A549 (cell line): Measurements from ENCODE around the gene HELZ2. TPM values are rescaled to one million over a fixed set of nuclear protein-coding genes. Genes with fewer than 3 reads are reported as not detected.

Experiments used
- ATAC-seq, 2 experiments: fragments of 200-7000 bp in 1 of 2; fragments of >200 bp in 1 of 2; cut with Nextera tagmentation in 1 of 2; cut with Tn5 transposase in 1 of 2; 3 replicates each; pipeline versions ENCODE4 v1.8.0 to v1.9.1; 2018 to 2020; ENCODE audit warnings: mild to moderate bottlenecking in 1 of 2, moderate library complexity in 1 of 2
- CTCF ChIA-PET: fragments of 300-600 bp; sonication (Branson Sonifier 250); formaldehyde crosslinking; extraction: SDS; loops from one replicate; lab custom pipeline; 2021; ENCODE audit warnings: antibody characterized with exemption, inconsistent platforms; lab: Yijun Ruan, JAX
- POLR2A ChIA-PET: fragments of 350-600 bp; formaldehyde crosslinking; extraction: SDS; loops from one replicate; lab custom pipeline; 2021; ENCODE audit warnings: antibody characterized with exemption, inconsistent platforms; lab: Yijun Ruan, JAX
- DNase-seq, 2 experiments: peaks; one replicate each; pipeline versions ENCODE4 v3.0.0 to v3.0.0-alpha.2; 2011 to 2016; ENCODE audit warnings: low read depth in 1 of 2, low spot score in 1 of 2
- FAIRE-seq: peaks from 2 replicates; lab custom pipeline; 2011; peaks lifted over from hg19 to GRCh38; lab: Jason Lieb, UNC
- H3K27ac ChIP-seq, 2 experiments: fragments of >200 bp; sonication (Bioruptor Twin); formaldehyde crosslinking; 3 replicates each; pipeline ENCODE4 v1.5.1; 2016 to 2017
- H3K4me1 ChIP-seq: fragments of >200 bp; sonication (Bioruptor Twin); formaldehyde crosslinking; 3 replicates; pipeline ENCODE4 v1.6.1; 2016
- H3K4me2 ChIP-seq: fragments of >200 bp; sonication (Bioruptor Twin); formaldehyde crosslinking; 3 replicates; pipeline ENCODE4 v1.6.1; 2016
- H3K4me3 ChIP-seq: fragments of >200 bp; sonication (Bioruptor Twin); formaldehyde crosslinking; 3 replicates; pipeline ENCODE4 v1.5.1; 2016
- H3K9me3 ChIP-seq: fragments of >200 bp; sonication (Bioruptor Twin); formaldehyde crosslinking; 3 replicates; pipeline ENCODE4 v1.6.1; 2016
- BHLHE40 ChIP-seq: IDR thresholded peaks from 2 replicates; pipeline ENCODE4 v1.6.1; 2012; ENCODE audit warnings: low read depth, low read length, inconsistent platforms
- CBX8 ChIP-seq: fragments of 200-600 bp; sonication (generic); IDR thresholded peaks from 2 replicates; pipeline ENCODE4 v1.6.1; 2016
- CHD2 ChIP-seq: fragments of 150-350 bp; IDR thresholded peaks from 2 replicates; pipeline ENCODE4 v1.6.1; 2014; ENCODE audit warnings: low read length; ENCODE audit not compliant: partially characterized antibody
- CHD4 ChIP-seq: fragments of 200-600 bp; sonication (generic); IDR thresholded peaks from 2 replicates; pipeline ENCODE4 v1.6.1; 2016; ENCODE audit warnings: antibody characterized with exemption, mild to moderate bottlenecking, borderline replicate concordance
- EHF ChIP-seq: fragments of 250-450 bp; sonication (Bioruptor Pico); IDR thresholded peaks from 2 replicates; pipeline ENCODE4 v1.5.0; 2020; ENCODE audit warnings: mild to moderate bottlenecking
- ESRRA ChIP-seq: fragments of 150-350 bp; IDR thresholded peaks from 2 replicates; pipeline ENCODE4 v1.6.1; 2014; ENCODE audit warnings: mild to moderate bottlenecking, low read length, borderline replicate concordance
- FOSL2 ChIP-seq, 2 experiments: fragments of 450-650 bp in 1 of 2; fragments of >200 bp in 1 of 2; sonication (Bioruptor Twin) in 1 of 2; formaldehyde crosslinking; IDR thresholded peaks; 2 replicates each; pipeline versions ENCODE4 v1.5.0 to v1.6.1; 2016 to 2020; ENCODE audit warnings: mild to moderate bottlenecking in 1 of 2, moderate library complexity in 1 of 2
- FOXS1 ChIP-seq: fragments of 250-450 bp; sonication (Bioruptor Pico); IDR thresholded peaks from 2 replicates; pipeline ENCODE4 v1.5.0; 2020; ENCODE audit warnings: mild to moderate bottlenecking, moderate library complexity
- HOXB13 ChIP-seq: fragments of 250-450 bp; sonication (Bioruptor Pico); IDR thresholded peaks from 2 replicates; pipeline ENCODE4 v1.5.0; 2020; ENCODE audit warnings: low read depth, mild to moderate bottlenecking, moderate library complexity
- HOXB5 ChIP-seq: fragments of 250-450 bp; sonication (Bioruptor Pico); IDR thresholded peaks from 2 replicates; pipeline ENCODE4 v1.5.0; 2020; ENCODE audit warnings: mild to moderate bottlenecking, moderate library complexity
- KDM1A ChIP-seq: fragments of 200-600 bp; sonication (generic); IDR thresholded peaks from 2 replicates; pipeline ENCODE4 v1.6.1; 2016; ENCODE audit warnings: low read depth, mild to moderate bottlenecking
- KDM5A ChIP-seq: fragments of 200-600 bp; sonication (generic); IDR thresholded peaks from 2 replicates; pipeline ENCODE4 v1.6.1; 2016; ENCODE audit warnings: antibody characterized with exemption, mild to moderate bottlenecking
- MAZ ChIP-seq: fragments of 150-350 bp; IDR thresholded peaks from 2 replicates; pipeline ENCODE4 v1.6.1; 2014; ENCODE audit warnings: antibody characterized with exemption, low read depth, low read length, borderline replicate concordance
- MYC ChIP-seq: IDR thresholded peaks from 2 replicates; pipeline ENCODE4 v1.6.1; 2012; ENCODE audit warnings: mild to moderate bottlenecking, inconsistent platforms, low read length, improper control_type of control experiment, borderline replicate concordance
- PBX3 ChIP-seq: IDR thresholded peaks from 2 replicates; pipeline ENCODE4 v1.6.1; 2012
- POLR2A ChIP-seq: IDR thresholded peaks from 2 replicates; pipeline ENCODE4 v1.6.1; 2012; ENCODE audit warnings: mild to moderate bottlenecking, low read length
- RAD21 ChIP-seq, 2 experiments: fragments of >200 bp in 1 of 2; sonication (Bioruptor Twin) in 1 of 2; formaldehyde crosslinking in 1 of 2; IDR thresholded peaks in 1 of 2; conservative IDR thresholded peaks in 1 of 2; 2 replicates in 1 of 2; 3 replicates in 1 of 2; pipeline ENCODE4 v1.6.1; 2012 to 2018; ENCODE audit warnings: inconsistent platforms in 1 of 2
- RCOR1 ChIP-seq: fragments of 150-350 bp; IDR thresholded peaks from 2 replicates; pipeline ENCODE4 v1.6.1; 2014; ENCODE audit warnings: antibody characterized with exemption, low read length, low read depth
- RFX5 ChIP-seq: fragments of 450-650 bp; IDR thresholded peaks from 2 replicates; pipeline ENCODE4 v1.7.1; 2014; ENCODE audit warnings: antibody characterized with exemption, mild to moderate bottlenecking, moderate library complexity
- RNF2 ChIP-seq: fragments of 200-600 bp; sonication (generic); IDR thresholded peaks from 2 replicates; pipeline ENCODE4 v1.6.1; 2016; ENCODE audit warnings: low read depth, mild to moderate bottlenecking, antibody characterized with exemption, moderate library complexity, borderline replicate concordance
- SREBF2 ChIP-seq: fragments of 450-650 bp; IDR thresholded peaks from 2 replicates; pipeline ENCODE4 v1.6.1; 2014; ENCODE audit warnings: mild to moderate bottlenecking, moderate library complexity
- ZC3H11A ChIP-seq: fragments of 450-650 bp; IDR thresholded peaks from 2 replicates; pipeline ENCODE4 v1.6.1; 2014; ENCODE audit warnings: antibody characterized with exemption, mild to moderate bottlenecking
- ZFP36 ChIP-seq: fragments of 450-650 bp; IDR thresholded peaks from 2 replicates; pipeline ENCODE4 v1.6.1; 2014; ENCODE audit warnings: borderline replicate concordance; ENCODE audit not compliant: partially characterized antibody
- WGBS: methylation state at CpG from one replicate; pipeline ENCODE4 v1.1.6; 2017; ENCODE audit errors: missing lambda C conversion rate; 5-methylcytosine and 5-hydroxymethylcytosine counted together
- polyA plus RNA-seq, 4 experiments: library from polyadenylated mRNA; depleted of rRNA in 3 of 4; stranded (reverse); fragments of >200 nt; fragmentation: RNase III in 1 of 4; extraction: RNeasy Plus Mini Kit Qiagen cat#74134 plus additional on column Dnase treatment in 1 of 4; gene quantifications; 2 replicates in 3 of 4; 3 replicates in 1 of 4; pipeline ENCODE4 v1.2.3, GENCODE V29; 2011 to 2017
- TF ChIP-seq, protein P1 (sequence below): fragments of 250-450 bp; sonication (Bioruptor Pico); IDR thresholded peaks from 2 replicates; pipeline ENCODE4 v1.5.0; 2021; ENCODE audit warnings: mild to moderate bottlenecking, moderate library complexity, borderline replicate concordance

HELZ2 gene
- polyA plus RNA-seq, 2 of the 4 experiments (the other 2 are of a cell fraction), result 3.2 to 4.5 TPM

DNA sequence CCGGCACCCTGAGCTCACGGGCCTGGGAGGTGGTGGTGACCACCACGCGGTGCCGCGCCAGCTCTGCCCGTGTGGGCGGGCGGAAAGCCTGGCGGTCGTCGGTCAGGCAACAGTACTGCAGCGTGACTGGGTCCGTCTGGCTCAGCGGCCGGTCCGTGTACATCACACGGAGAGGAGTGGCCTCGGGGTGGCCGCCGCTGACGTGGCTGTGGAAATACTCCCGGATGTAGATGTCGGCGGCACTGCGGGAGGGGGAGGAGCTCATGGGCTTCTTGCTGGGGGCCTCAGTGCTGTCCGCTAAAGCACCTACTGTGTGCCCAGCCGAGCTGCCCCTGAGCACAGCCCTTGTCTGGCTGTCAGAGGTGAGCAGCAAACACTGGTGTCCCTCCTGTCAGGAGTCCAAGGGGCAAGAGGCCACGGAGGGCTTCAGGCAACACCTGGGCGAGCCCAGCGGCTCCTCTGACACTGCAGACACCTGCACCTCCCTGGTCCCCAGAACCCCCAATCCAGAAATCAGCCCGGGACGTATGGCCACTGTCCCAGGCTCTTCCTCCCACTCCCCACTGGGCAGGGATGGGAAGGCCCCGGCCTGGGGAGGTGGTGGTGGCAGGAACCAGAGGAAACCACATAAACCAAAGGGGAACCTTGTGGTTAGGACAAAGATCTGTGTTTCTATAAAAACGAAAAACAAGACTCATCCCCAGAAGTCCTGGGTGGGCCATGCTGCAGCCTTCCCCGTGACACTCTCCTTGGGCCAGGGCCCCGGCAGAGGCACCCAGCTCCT, 6.5 kb downstream of the HELZ2 start:
- no peak for ATAC-seq
- Histone ChIP-seq H3K27ac (no peak overlapping the region), H3K4me2 (no peak overlapping the region), H3K4me1 (no peaks in the 10 kb centered on the region), H3K4me3 (no peak overlapping the region), H3K9me3 (no peaks in the 10 kb centered on the region)
- FAIRE-seq, result no peak
- POLR2A ChIA-PET, result no interaction called here
- DNase-seq, result no peak
- 87% methylated on average over 37 of the region's 37 CpGs for WGBS
- CTCF ChIA-PET, result interaction anchor here (0.7 to 7.6 kb wide), 5 partner anchors 13 to 413 kb away, joined by 3 to 49 read pairs (median 4); partner anchors contain the start of genes PRPF6 and PTK6
- no peak for TF ChIP-seq PBX3
- TF ChIP-seq MAZ, result no peak
- TF ChIP-seq EHF, result no peak
- TF ChIP-seq MYC, result no peak
- TF ChIP-seq, protein P1, sequence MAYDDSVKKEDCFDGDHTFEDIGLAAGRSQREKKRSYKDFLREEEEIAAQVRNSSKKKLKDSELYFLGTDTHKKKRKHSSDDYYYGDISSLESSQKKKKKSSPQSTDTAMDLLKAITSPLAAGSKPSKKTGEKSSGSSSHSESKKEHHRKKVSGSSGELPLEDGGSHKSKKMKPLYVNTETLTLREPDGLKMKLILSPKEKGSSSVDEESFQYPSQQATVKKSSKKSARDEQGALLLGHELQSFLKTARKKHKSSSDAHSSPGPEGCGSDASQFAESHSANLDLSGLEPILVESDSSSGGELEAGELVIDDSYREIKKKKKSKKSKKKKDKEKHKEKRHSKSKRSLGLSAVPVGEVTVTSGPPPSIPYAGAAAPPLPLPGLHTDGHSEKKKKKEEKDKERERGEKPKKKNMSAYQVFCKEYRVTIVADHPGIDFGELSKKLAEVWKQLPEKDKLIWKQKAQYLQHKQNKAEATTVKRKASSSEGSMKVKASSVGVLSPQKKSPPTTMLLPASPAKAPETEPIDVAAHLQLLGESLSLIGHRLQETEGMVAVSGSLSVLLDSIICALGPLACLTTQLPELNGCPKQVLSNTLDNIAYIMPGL (CRISPR knock-in tag), result no peak
- no peak for TF ChIP-seq RAD21 (conservative IDR thresholded peaks at IDR 0.05 in 1 of 2, IDR thresholded peaks at IDR 0.05 in 1 of 2)
- no peak for TF ChIP-seq CHD2
- no peak for TF ChIP-seq HOXB13 (CRISPR knock-in tag)
- no peak for TF ChIP-seq RCOR1
- no peak for TF ChIP-seq HOXB5 (CRISPR knock-in tag)
- no peak for TF ChIP-seq BHLHE40

- CTCF ChIA-PET, result interaction anchor here (1.2 to 7.6 kb wide), 3 partner anchors 14 to 414 kb away, joined by 3 to 49 read pairs (median 4); partner anchors contain the start of genes PRPF6 and PTK6
- H3K27ac ChIP-seq, result no peak overlapping the region
- H3K4me3 ChIP-seq, result no peak overlapping the region
- no peak for FAIRE-seq
- no peak for DNase-seq
- no peaks in the 10 kb centered on the region for H3K9me3 ChIP-seq
- POLR2A ChIA-PET, result no interaction called here
- 95% methylated on average over 21 of the region's 22 CpGs for WGBS
- TF ChIP-seq RAD21 (conservative IDR thresholded peaks at IDR 0.05 in 1 of 2, IDR thresholded peaks at IDR 0.05 in 1 of 2) (no peak), ESRRA (no peak), SREBF2 (no peak), KDM1A (no peak), ZFP36 (no peak), RCOR1 (no peak), RFX5 (no peak), CHD2 (no peak), POLR2A (no peak), ZC3H11A (no peak)
- no peaks in the 10 kb centered on the region for H3K4me1 ChIP-seq
- H3K4me2 ChIP-seq, result no peak overlapping the region
- ATAC-seq, result no peak
Measured at GRCh38 chr20:63567136-63567385, 7.0 kb downstream of the HELZ2 start.

GRCh38 chr20:63566395-63567135, 7.5 kb downstream of the HELZ2 start:
- no peaks in the 10 kb centered on the region for H3K9me3 ChIP-seq
- no peak for DNase-seq
- no peak overlapping the region for H3K27ac ChIP-seq
- TF ChIP-seq ZFP36 (no peak), FOSL2 (IDR thresholded peaks at IDR 0.05) (no peak), FOSL2 (CRISPR knock-in tag; IDR thresholded peaks at IDR 0.05) (no peak), RNF2 (no peak), ESRRA (no peak), CBX8 (no peak), CHD4 (no peak), SREBF2 (no peak), KDM5A (no peak), FOXS1 (CRISPR knock-in tag) (no peak)
- no peak overlapping the region for H3K4me2 ChIP-seq
- FAIRE-seq, result no peak
- peak; percentile 41 to 63; a peak in 5 of 6 replicates for ATAC-seq
- no peaks in the 10 kb centered on the region for H3K4me1 ChIP-seq
- H3K4me3 ChIP-seq, result no peak overlapping the region
- ChIA-PET CTCF (interaction anchor here (1.0 to 7.6 kb wide), 4 partner anchors 14 to 414 kb away, joined by 3 to 49 read pairs (median 4); partner anchors contain the start of genes PRPF6, PTK6 and SRMS), POLR2A (no interaction called here)
- 89% methylated on average over 29 of the region's 46 CpGs for WGBS
